ENCODE measurements around the gene PSENEN.

PSENEN gene

GRCh38 chr19:35718345-35719041, 27.0 kb upstream of the PSENEN start (continued):
- TF ChIP-seq ZEB2 (tag by site-specific recombination; IDR thresholded peaks at IDR 0.05), result peak; percentile 70
- 0 out of 2 replicates have a peak, but pooled peaks have one; percentile 23 for TF ChIP-seq ZNF239 (tag by site-specific recombination; IDR thresholded peaks at IDR 0.05)
- TF ChIP-seq ZFP37 (tag by site-specific recombination; IDR thresholded peaks at IDR 0.05), result peak; percentile 78
- TF ChIP-seq KLF16 (tag by site-specific recombination; IDR thresholded peaks at IDR 0.05), result peak; percentile 58; the same call in 1 of the 2 replicates
- TF ChIP-seq ZBTB7A (tag by site-specific recombination; IDR thresholded peaks at IDR 0.05; ENCODE audit: low read depth), result peak; percentile 61; the same call in 1 of the 2 replicates
- 0 out of 2 replicates have a peak, but pooled peaks have one; percentile 19 for TF ChIP-seq ZSCAN23 (tag by site-specific recombination; IDR thresholded peaks at IDR 0.05)
- 0 out of 2 replicates have a peak, but pooled peaks have one; percentile 35 for TF ChIP-seq ZBTB11 (tag by site-specific recombination; conservative IDR thresholded peaks at IDR 0.05; ENCODE audit: low read depth)
- peak; percentile 61 for TF ChIP-seq KLF8 (tag by site-specific recombination; IDR thresholded peaks at IDR 0.05)
- peak; percentile 46; the same call in 1 of the 2 replicates for TF ChIP-seq ZBTB17 (tag by site-specific recombination; IDR thresholded peaks at IDR 0.05)
- 0 out of 2 replicates have a peak, but pooled peaks have one; percentile 24 for TF ChIP-seq ZNF138 (tag by site-specific recombination; IDR thresholded peaks at IDR 0.05; ENCODE audit: borderline replicate concordance)
- no peak for TF ChIP-seq GLI4 (tag by site-specific recombination; IDR thresholded peaks at IDR 0.05)
- no peak for TF ChIP-seq ZSCAN16 (tag by site-specific recombination; IDR thresholded peaks at IDR 0.05)
- peak; percentile 98 for TF ChIP-seq ZBTB20 (tag by site-specific recombination; IDR thresholded peaks at IDR 0.05)
- TF ChIP-seq ZNF692 (tag by site-specific recombination; IDR thresholded peaks at IDR 0.05), result peak; percentile 37; the same call in 1 of the 2 replicates
- TF ChIP-seq ZNF146 (tag by site-specific recombination; IDR thresholded peaks at IDR 0.05), result 0 out of 2 replicates have a peak, but pooled peaks have one; percentile 25
- TF ChIP-seq ZXDB (tag by site-specific recombination; IDR thresholded peaks at IDR 0.05), result peak; percentile 79
- TF ChIP-seq BCL6B (tag by site-specific recombination; IDR thresholded peaks at IDR 0.05), result no peak
- peak; percentile 36; the same call in 1 of the 2 replicates for TF ChIP-seq ZNF341 (tag by site-specific recombination; IDR thresholded peaks at IDR 0.05; ENCODE audit: low read depth)
- TF ChIP-seq ZNF560 (tag by site-specific recombination; IDR thresholded peaks at IDR 0.05; ENCODE audit: borderline replicate concordance), result no peak
